HG03354 (cell line): ENCODE data around the gene ALDH1L1.

ENCODE experiments used
- ATAC-seq: cut with Tn5 transposase; IDR thresholded peaks from one replicate; pipeline ENCODE4 v1.9.1; 2021; ENCODE audit warnings: mild to moderate bottlenecking; ENCODE audit not compliant: unreplicated experiment, poor library complexity, severe bottlenecking

The ALDH1L1 gene

DNA sequence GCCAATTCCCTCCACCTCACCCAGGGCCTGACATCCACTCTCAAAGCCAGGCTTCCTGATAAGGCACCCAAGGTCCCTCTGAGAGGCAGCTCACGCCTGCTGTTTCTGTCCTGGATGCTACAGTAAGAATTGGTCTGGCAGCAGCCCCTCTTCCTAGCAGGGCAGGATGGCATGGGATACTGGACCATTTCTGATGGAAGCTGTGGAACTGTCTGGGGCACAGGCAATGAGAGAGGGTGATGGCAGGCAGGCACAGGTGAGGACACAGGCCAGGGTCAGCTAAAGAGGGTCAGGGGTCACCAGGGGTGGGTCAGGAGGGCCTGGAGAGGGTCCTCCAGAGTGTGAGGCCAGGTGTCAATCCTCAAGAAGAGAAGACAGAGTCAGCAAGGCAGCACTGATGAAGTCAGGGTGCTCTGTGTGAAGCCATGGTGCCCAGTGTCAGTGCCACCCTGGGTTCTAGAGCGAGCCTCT, 54.6 kb downstream of the ALDH1L1 start:
- no peak for ATAC-seq

DNA sequence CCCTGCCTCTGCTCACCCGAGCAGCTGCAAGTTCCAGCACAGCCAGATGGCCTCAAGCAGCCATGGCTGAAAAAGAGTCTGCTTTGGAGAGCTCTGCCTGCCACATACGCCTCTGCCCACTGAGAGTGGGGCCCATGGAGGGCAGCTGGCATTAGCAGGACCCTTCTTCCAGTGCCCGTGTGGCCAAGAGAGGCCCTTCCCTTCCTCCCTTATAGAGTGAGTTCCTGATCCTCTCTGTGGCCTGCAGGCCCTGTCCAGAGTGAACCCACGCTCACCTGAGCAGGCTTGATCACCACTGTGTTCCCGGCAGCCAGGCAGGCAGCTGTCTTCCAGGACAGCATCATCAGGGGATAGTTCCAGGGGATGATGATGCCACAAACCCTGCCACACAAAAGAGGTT, 55.0 kb downstream of the ALDH1L1 start:
- ATAC-seq, result no peak

DNA sequence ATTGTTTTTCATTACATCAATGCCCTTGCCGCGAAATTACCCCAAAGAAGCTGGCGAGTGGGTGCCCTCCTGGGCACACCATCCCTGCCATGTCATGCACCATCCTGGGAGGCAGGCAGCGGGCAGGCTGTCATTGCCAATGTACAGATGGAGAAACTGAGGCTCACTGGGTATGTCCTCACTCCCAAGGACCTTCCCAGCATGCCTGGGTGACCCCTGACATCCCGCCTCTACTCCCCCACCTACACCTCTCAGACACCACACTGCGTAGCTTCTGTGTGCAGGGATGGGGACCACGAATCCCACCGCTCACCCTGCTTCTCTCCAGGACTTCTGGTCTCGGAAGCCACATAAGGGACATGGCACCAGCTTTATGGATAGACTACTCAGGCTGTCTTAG, 55.5 kb downstream of the ALDH1L1 start:
- no peak for ATAC-seq

DNA sequence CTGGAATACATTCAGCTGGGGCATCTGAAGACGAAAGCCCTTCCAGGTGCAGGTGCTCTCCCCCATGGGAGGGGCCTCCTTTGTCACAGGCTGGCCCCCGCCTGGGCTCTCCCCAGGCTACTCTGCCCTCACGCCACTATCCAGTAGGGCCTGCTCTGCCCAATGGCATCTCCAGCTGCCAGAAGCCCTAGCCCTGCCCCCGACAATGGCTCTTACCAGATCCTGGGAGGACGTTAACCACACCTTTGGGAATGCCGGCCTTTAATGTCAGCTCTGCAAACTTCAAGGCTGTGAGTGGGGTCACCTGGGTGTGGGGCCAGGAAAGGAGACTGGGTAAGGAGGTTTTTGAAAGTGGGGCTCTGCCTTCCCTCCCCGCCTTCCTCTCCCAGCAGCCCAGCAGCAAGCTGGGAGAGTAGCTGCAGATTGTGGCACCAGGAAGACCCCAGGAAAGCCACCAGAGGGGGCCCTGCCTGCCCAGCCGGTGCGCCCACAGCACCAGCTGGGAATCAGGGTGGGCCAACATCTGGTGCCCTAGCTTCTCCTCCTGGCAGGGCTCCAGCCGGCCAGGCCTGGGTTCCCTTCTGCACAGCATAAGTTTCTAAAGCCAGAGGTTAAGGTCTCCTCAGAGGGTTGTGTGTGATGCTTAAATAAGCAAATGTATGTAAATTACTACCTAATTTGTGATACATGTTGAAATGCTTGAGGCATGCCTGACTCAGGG, 56.1 kb downstream of the ALDH1L1 start:
- ATAC-seq, result no peak

DNA sequence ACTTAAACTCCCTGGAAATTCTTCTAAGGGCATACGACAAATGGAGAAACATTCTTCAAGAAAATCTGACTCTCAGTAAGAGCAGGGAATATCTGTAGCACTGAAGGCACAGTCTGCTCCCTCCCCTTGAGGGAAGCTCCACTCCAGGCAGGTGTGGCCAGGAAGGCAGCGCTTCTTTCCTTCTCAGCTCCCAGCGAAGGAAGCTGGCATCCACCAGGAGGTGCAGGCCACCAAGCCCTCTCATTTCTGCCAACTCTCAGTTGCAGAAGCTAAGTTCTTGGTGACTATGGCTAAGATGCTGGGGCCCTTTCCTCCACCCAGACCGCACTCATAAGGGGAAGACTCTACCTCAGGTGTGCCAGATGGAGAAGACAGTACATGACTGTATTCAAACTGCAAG, 58.8 kb downstream of the ALDH1L1 start:
- ATAC-seq, result no peak

DNA sequence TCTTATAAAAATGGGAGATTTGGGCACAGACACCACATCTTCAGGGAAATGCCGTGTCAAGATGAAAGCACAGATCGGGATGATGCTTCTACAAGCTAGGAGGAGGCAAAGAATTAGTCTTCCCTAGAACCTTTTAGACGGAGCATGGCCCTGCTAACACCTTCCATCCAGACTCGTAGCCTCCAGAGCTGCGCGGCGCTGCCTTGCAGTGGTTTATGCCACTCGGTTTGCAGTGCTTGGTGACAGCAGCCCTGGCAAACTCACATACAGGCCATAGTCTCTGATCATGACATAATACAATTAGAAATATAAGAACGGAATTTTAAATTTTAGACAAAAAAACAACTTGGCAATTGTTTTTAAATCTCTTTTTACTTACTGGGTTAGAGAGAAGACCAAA, 59.3 kb downstream of the ALDH1L1 start:
- no peak for ATAC-seq

DNA sequence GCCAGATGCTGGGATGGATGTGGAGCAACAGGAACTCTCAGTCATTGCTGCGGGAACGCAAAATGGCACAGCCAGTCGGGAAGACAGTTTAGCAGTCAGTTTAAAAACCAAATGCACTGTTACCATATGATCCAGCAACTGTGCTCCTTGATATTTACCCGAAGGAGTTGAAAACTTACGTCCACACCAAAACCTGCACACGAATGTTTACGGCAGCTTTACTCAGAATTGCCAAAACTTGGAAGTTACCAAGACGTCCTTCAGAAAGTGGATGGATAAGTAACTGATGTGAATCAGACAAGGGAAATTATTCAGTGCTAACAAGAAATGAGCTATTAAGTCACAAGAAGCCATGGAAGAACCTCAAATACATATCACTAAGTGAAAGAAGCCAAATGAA, 60.4 kb downstream of the ALDH1L1 start:
- no peak for ATAC-seq

DNA sequence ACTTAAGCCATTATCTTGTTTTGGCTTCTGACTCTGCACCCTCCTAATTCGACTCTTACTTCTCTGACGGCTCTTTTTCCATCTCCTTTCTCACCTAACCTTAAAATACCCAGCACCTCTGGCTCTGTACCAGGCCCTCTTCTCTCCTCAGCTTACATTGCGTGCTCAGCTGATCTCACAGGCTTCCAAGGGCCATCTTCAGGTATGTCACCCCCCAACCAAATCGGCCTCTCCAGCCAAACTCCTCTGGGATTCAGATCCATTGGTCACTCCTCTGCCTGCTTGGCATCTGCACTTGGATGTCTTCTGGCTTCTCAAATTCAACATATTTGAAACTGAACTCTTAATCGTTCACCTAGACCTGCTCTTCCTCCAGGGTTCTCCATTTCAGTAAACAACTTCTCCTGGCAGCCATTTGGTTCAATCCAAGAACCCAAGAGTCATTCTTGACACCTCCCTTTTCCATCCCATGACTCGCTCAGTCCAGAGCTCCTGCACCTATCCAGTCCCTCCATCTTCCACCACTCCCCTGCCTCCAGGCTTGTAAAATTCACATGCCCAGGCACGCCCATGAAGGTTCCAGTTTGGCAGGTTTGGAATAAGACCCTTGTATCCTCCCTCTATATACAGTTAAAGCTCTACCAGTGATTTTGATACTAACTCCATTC, 61.2 kb downstream of the ALDH1L1 start:
- ATAC-seq, result no peak

DNA sequence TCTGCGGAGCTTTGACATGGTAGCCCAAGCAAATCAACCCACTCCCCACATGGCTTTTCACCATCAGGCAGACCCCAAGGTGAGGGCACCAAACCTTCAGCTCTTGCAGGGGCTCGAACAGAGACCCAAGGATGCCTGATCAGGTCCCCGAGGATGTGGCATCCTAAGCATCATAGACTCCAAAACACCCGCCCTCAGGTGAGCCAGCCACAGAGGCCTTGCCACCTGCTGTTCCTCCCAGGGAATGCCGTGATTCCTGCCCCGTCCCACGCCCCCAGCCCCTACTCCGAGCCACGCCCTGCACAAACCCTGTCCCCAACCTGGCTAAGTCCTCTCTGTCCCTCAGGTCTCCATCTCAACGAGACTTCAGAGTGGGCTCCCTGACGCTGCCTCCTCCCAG, 61.8 kb downstream of the ALDH1L1 start:
- ATAC-seq, result no peak

DNA sequence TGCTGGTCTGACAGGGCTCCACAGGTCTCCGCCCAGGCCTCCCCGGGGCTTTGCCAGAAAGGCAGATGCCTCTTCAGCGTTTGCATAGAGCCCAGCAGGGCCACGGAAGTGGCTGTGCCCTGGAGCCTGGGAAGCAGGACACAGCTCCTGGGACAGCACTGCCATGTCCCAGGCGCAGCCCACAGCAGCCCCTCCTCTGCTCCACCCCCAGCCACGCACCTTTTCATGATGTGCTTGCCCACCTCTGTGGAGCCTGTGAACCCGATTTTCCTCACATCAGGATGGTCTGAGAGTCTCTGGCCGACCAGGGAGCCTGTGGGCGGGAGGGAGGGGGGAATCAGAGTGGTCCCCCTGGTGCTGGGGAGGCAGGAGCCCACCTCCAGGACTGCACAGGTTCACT, 62.6 kb downstream of the ALDH1L1 start:
- no peak for ATAC-seq

DNA sequence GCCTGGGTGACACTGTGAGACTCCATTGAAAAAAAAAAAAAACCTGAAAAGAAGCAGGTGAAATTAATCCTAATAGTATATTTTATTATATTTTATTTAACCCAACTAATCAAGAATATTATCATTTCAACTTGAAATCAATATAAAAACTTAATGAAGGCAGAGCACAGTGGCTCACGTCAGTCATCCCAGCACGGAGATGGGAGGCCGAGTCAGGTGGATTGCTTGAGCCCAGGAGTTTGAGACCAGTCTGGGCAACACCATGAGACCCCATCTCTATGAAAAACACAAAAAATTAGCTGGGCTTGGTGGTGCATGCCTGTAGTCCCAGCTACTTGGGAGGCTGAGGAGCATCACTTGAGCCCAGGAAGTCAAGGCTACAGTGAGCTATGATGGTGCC, 63.2 kb downstream of the ALDH1L1 start:
- no peak for ATAC-seq

DNA sequence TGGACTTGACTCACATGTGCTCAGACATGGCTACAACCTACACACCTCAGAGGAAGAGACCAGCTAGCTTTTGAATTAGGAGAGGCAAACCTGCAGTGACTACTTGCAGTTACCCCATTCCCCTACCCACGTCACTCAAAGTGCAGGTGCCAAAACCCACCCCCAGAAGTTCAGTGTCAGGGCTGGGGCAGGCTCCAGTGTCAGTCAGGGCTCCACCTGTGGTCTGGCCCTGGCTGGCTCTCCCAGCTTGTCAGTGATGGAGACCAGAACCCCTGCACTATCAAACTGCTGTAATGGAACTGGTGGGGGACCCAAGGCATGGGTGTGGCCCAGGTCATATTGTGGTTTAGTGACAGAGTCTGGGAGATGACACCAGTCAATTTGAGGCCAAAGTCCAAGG, 63.9 kb downstream of the ALDH1L1 start:
- no peak for ATAC-seq

DNA sequence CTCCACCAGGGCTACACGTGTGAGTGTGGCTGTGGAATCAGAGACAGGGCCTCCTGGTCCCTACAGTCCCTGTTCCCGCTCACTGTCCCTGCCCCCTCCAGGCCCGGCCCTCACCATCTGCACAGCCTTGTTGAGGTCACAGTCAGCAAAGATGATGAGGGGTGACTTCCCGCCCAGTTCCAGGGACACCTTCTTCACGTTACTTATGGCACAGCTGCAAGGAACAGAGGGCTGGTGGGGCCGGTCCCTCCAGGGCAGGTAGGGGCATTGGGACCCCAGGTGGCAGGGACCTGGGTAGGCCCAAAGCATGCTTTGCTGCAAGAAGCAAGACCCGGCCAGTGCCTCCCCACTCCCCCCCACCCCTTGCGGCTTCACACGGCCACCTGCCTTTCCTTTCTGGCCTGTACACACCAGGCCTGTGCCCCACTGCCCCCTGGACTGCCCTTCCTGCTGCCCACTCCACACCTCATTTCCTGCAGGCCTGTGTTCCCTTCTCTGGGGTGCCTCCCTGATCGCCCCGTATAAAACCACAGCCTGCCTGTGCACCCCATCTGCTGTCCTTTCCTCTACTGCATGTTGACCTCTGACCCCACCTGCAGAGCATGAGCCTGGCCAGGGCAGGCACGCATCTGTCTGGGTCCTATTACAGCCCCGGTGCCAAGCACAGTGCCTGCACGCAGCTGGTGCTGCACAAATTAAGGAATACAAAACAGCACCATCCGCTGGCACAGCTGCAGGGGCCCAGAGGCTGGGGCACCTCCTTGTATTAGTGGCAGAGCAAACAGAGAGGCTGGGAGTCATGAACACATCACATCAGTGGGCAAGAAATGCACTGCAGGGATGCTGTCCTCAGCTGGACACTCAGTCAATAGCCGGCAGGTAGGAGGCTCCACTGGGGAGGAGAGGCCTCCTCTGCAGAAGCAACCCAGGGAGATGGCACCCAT, 65.7 kb downstream of the ALDH1L1 start:
- ATAC-seq, result no peak

DNA sequence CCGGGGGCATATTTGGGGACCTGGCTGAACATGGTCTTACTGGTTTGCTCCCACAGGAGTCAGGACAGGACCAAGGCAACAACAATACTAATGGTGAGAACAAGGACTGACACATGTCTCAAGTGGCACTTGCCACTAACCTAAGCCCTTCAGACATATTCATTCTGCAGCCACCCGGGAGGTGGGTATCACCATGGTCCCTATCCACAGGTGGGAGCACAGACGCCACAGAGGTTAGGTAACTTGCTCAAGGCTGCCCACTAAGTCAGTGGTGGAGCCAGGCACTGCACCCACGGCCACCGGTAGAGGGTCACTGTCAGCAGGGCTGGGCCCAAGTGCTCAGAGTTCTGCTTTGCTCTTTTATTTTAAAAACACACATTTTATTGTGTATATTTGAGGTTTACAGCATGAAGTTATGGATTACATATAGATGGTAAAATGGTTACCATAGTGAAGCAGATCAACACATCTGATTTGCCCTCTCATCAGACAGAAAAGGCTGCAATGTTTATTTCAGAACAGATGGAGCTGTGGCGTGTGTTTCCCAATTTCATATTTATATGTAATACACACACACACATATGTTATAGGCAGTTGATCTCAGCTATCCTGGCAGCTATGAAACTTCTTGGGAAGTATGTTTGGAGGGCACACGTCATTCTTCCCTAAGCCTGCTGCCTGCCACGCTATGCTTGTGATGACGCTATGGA, 66.5 kb downstream of the ALDH1L1 start:
- ATAC-seq, result peak; percentile 56

DNA sequence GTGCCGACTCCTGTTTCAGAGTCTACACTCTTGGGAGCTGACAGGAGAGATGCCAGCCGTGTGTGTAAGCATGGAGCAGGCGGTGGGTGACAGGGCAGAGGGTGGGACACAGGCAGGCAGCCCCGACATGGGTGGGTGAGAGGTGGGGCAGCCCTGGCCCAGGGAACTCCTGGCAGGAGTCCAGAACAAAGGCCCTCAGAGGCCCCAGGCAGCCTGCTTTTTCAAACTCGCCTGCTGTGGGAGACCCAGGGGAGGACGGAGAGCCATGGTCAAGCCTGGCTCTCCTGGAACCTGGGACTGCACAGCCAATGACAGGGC, 67.2 kb downstream of the ALDH1L1 start:
- no peak for ATAC-seq

DNA sequence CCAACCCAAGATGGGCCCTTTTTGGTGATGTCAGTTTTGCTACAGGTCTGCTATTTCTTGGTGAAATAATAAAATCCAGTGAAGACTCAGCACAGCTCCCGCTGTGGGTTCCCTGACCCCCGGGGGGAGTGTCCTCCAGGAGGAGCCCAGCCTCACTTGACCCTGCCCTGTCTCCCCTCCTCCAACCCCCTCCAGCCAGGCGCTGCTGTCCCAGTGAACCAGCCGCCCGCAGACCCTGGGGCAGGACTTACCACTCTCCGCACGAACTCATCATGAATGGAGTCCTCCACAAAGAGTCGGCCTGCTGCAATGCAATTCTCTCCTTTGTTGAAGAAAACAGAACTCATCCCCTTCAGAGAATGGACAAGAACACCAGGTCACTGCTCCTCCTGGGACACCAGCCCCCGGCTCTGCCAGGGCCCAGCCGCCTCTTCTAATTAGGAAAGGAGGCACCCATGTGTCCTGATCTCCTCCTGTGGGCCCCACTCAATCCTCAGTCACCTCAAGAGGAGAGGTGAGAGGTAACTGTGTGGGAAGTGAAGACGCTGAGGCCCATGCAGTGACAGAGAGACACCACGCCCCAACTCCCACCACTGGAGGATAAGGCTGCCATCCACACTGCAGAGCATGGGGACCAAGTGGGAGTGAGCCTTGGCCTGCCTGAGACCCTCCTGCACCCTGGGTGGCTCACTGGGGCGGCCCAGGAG, 67.7 kb downstream of the ALDH1L1 start:
- no peak for ATAC-seq

DNA sequence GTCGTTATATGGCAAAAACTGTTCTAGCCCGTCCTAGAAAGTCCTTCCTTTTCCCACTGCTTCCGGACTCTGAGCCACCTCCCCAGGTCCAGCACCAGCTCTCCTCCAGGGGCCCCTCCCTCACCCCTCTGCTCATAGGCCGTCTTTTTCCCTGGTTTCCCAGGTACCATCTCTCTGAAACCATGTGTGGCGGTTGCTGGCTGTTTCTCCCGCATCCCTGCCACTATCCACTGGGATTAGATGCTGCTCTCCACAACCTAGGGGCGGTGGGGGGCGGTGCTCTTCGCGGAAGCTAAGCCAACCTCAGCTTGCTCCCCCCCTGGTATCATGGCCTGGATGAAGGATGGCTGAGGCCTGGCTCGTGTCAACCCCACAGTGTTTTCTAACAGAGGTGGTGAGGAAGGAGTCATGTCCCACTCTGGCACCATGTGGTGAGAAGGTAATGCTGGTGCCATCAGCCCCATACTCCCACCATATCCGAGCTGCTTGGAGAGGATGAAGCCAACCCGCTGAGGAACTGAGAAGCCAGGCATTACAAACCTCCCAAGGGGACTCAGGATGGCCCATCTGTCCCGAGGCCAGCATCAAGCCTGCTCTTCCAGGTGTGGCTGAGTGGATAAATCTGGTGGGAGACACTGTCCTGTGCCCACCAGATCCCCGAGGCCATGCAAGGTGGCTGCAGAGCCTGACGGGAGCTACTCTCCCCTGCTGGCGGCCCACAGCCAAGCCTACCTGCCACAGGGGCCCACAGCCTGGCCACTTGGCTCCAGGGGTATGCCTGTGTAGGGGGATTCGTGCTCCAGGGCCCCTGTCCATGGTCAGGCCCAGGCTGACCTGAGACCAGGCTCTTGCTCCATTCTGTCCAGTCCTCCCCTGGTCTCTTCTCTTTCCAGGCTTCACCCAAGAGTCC, 68.6 kb downstream of the ALDH1L1 start:
- ATAC-seq, result no peak

DNA sequence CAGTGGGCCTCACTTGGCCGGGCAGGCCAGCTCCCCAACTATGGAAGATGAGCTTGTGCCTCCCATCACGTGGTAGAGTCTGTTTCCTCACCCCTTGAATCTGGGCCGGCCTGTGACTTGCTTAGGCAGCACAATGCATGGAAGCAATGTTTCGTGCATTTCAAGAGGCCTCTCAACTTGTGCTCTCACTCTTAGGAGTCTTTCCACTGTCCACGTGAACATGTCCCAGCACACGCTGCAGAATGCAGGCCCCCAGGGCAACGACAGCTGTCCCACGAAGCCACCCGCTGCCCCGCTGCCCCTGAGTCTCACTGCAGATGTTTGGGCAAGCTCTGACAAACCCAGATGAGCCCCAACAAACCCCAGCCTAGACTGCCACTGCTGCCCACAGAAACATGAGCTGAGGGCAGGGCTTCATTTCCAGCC, 69.2 kb downstream of the ALDH1L1 start:
- no peak for ATAC-seq
